Gastroesophageal sphincter (tissue), 3 donors: ENCODE measurements around the gene CHORDC1.

Experiments used
- EP300 ChIP-seq: sonication (generic); formaldehyde crosslinking; IDR thresholded peaks from one replicate; pipeline ENCODE4 v1.6.1; 2017; ENCODE audit warnings: antibody characterized with exemption, mild to moderate bottlenecking
- POLR2A ChIP-seq, 2 donors: fragments of 450-650 bp; IDR thresholded peaks; one replicate each; pipeline ENCODE4 v1.6.1; 2017; ENCODE audit warnings: antibody characterized with exemption in 2 of 2, mild to moderate bottlenecking in 2 of 2, moderate library complexity in 1 of 2
- TF ChIP-seq, protein P1 (sequence below), 4 experiments: fragments of 200-600 bp in 2 of 4; fragments of 450-650 bp in 2 of 4; sonication (generic) in 1 of 4; IDR thresholded peaks; one replicate each; pipeline ENCODE4 v1.5.1; 2017 to 2019; ENCODE audit warnings: antibody characterized with exemption in 4 of 4, mild to moderate bottlenecking in 2 of 4, moderate library complexity in 2 of 4

GRCh38 chr11:90219438-90219837, 3.4 kb downstream of the CHORDC1 start:
- TF ChIP-seq, protein P1, sequence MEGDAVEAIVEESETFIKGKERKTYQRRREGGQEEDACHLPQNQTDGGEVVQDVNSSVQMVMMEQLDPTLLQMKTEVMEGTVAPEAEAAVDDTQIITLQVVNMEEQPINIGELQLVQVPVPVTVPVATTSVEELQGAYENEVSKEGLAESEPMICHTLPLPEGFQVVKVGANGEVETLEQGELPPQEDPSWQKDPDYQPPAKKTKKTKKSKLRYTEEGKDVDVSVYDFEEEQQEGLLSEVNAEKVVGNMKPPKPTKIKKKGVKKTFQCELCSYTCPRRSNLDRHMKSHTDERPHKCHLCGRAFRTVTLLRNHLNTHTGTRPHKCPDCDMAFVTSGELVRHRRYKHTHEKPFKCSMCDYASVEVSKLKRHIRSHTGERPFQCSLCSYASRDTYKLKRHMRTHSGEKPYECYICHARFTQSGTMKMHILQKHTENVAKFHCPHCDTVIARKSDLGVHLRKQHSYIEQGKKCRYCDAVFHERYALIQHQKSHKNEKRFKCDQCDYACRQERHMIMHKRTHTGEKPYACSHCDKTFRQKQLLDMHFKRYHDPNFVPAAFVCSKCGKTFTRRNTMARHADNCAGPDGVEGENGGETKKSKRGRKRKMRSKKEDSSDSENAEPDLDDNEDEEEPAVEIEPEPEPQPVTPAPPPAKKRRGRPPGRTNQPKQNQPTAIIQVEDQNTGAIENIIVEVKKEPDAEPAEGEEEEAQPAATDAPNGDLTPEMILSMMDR (IDR thresholded peaks at IDR 0.05) = no peak
- TF ChIP-seq EP300 (no peak), POLR2A (IDR thresholded peaks at IDR 0.05) (no peak)
